ENCODE results near the gene GPR39.

GPR39 gene

DNA sequence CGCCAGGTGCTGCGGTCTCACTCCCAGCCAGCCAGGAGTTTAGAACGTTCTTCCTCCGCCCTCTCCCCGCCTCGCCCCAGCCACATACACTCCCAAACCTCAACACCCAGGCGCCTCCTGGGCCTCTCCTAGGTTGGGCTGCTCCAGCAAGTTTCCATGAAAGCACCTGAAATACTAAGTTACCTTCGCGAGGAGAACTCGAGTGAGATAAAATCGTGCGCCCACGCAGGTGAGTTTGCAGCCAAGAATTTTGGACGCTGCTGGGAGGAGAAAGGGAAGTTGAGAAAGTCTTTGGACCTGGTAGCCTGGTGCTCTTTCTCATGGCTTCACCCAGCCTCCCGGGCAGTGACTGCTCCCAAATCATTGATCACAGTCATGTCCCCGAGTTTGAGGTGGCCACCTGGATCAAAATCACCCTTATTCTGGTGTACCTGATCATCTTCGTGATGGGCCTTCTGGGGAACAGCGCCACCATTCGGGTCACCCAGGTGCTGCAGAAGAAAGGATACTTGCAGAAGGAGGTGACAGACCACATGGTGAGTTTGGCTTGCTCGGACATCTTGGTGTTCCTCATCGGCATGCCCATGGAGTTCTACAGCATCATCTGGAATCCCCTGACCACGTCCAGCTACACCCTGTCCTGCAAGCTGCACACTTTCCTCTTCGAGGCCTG lies at the start of gene GPR39:
TSS of gene GPR39 (plus strand) at position 83 of the 673 bp plus-strand sequence.
- TF ChIP-seq CTCF (IDR thresholded peaks at IDR 0.05) = no peak

DNA sequence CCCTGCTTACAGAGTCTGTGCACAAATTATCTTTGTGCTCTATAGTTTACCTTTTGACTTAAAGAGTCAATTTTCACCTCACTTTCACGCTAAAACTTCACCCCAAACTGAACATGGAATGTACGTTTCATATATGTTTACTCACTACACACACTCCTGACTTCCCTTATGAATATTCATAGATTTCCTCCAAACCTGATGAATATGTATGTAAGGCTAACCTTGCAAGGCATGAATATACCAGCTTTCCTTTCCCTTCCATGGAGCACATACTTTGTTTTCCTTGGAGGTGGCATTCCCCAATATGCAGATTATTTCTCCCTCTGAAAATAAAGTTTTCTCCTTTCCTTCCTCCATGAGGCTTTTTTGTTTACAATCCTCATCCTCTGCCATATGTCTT lies 48.4 kb upstream of the GPR39 start:
- no peak for TF ChIP-seq CTCF (IDR thresholded peaks at IDR 0.05)

DNA sequence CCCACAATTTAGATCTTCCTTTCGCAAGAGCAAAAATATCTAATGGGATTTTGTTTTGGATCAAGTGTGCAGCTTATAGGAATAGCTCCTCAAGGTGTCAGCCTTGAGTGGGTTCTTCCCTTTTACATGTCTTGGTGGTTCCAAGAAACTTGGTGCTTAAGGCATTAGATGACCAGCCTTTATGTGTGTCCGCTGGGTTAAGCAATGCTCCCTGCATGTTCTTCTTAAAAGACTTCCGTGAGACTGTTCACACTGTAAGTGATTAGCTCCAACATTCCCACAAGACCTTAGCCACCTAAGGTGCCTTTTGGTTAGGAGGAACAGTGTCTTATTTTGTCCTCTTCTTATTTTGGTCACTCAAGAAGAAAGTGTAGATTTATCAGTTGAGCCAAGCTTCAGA lies 44.3 kb upstream of the GPR39 start:
- no peak for TF ChIP-seq CTCF (IDR thresholded peaks at IDR 0.05)

DNA sequence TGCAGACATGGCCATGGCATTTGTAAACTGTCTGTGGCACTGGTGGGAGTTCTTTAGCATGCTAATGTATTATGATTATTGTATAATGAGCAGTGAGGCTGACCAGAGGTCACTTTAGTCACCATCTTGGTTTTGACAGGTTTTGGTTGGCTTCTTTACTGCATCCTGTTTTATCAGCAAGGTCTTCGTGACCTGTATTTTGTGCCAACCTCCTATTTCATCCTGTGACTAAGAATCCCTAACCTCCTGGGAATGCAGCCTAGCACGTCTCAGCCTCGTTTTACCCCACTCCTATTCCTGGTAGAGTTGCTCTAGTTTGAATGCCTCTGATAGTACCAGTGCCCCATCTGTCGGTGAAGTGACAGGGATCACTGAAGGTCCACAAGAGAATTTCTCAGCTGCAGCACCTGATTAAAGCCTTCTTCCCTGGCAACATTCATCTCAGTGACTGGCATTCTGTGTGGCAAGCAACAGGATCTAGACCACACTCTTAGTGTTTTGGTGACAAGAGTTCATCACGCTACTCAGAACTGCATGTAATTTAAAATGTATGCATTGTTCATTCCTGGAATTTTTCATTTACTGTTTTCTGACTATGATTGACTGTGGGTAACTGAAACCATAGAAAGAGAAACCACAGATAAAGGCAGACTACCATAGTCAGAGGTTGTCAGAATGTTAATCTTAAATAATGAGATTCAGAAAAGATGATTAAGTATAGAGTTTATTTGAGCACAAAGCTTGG lies 43.0 kb upstream of the GPR39 start:
- TF ChIP-seq CTCF (IDR thresholded peaks at IDR 0.05) = no peak

DNA sequence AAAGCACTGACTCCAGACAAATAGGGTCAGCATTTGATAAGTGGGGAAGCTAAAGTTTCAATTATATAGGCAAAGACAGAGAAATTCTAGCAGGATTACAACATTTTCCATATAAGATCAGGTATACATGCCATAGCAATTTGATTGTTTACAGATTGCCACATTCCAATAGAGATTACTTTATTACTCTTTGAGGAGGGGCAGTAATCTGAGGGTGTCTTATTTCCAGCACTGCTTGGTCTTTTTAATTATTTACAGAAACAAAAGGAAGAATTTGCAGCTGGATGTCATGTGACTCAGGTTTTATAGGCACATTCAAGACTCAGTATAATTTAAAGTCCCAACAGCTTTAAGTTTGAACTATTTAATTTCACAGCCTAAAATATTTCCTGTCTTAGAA lies 42.5 kb upstream of the GPR39 start:
- TF ChIP-seq CTCF (IDR thresholded peaks at IDR 0.05) = no peak

- no peak for TF ChIP-seq CTCF (IDR thresholded peaks at IDR 0.05)
Observed at GRCh38 chr2:132374551-132374950, 42.1 kb upstream of the GPR39 start.

DNA sequence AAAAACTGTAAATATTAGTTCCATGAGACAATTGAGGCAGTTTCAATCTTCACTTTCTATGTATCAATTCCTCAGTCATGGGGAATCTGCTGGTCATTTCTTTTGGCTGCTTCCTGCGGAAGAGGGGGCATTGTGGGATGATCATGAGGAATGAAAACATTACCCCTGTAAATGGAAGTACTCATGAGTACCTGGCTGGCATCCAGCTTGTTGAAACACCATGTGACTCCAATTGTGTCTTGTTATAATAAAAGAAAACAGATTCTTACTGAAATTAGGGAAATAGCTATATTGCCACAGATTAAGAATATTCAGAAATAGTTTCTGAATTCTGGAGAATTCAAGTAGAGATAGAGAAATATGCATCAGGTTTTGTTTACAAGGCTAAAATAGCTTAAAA lies 41.6 kb upstream of the GPR39 start:
- no peak for TF ChIP-seq CTCF (IDR thresholded peaks at IDR 0.05)

Measured in LNCAP (cell line).